ENCODE measurements around the gene YPEL1. TPM values are rescaled to one million over a fixed set of nuclear protein-coding genes. Genes with fewer than 3 reads are reported as not detected.

YPEL1 gene
- total and polyA plus RNA-seq, 10 of the 15 experiments (the other 5 are each of a cell fraction or from before 2014, with no cell fraction given): 0.13 to 5.0 (median 1.6) TPM

GRCh38 chr22:21735200-21736083 lies at the start of gene YPEL1 (continued):
- no peak for TF ChIP-seq ETV6 (conservative IDR thresholded peaks at IDR 0.05 in 1 of 2, IDR thresholded peaks at IDR 0.05 in 1 of 2; ENCODE audit: borderline replicate concordance in 1 of 2, low read depth in 1 of 2)
- no peak for TF ChIP-seq ZZZ3 (IDR thresholded peaks at IDR 0.05; ENCODE audit: control insufficient read depth, insufficient read length, low read depth)
- no peak for TF ChIP-seq NRF1 (conservative IDR thresholded peaks at IDR 0.05; ENCODE audit: low read depth, low read length)
- TF ChIP-seq, protein P1, sequence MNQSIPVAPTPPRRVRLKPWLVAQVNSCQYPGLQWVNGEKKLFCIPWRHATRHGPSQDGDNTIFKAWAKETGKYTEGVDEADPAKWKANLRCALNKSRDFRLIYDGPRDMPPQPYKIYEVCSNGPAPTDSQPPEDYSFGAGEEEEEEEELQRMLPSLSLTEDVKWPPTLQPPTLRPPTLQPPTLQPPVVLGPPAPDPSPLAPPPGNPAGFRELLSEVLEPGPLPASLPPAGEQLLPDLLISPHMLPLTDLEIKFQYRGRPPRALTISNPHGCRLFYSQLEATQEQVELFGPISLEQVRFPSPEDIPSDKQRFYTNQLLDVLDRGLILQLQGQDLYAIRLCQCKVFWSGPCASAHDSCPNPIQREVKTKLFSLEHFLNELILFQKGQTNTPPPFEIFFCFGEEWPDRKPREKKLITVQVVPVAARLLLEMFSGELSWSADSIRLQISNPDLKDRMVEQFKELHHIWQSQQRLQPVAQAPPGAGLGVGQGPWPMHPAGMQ (IDR thresholded peaks at IDR 0.05; ENCODE audit: borderline replicate concordance): no peak
- no peak for TF ChIP-seq YBX1 (IDR thresholded peaks at IDR 0.05)
- peak; percentile 70 to 95; a peak in 3 of 4 replicates for TF ChIP-seq BHLHE40 (IDR thresholded peaks at IDR 0.05; ENCODE audit: borderline replicate concordance in 1 of 2, low read depth in 2 of 2, low read length in 1 of 2)
- TF ChIP-seq RBBP5 (conservative IDR thresholded peaks at IDR 0.05): no peak
- peak; percentile 37 to 46; a peak in 1 of 4 replicates for TF ChIP-seq IKZF2 (IDR thresholded peaks at IDR 0.05)
- no peak for TF ChIP-seq NBN (IDR thresholded peaks at IDR 0.05)
- no peak for TF ChIP-seq WRNIP1 (IDR thresholded peaks at IDR 0.05; ENCODE audit: borderline replicate concordance, low read depth, low read length)
- no peak for TF ChIP-seq SPI1 (IDR thresholded peaks at IDR 0.05; ENCODE audit: borderline replicate concordance, insufficient read depth, low read depth, low read length)
- no peak for TF ChIP-seq SMAD5 (IDR thresholded peaks at IDR 0.05; ENCODE audit: low read depth)
- TF ChIP-seq SIX5 (IDR thresholded peaks at IDR 0.05; ENCODE audit: low read depth, low read length, severe bottlenecking): no peak
- TF ChIP-seq RUNX3 (IDR thresholded peaks at IDR 0.05; ENCODE audit: low read length): peak; percentile 11; the same call in 1 of the 2 replicates
- no peak for TF ChIP-seq NFXL1 (IDR thresholded peaks at IDR 0.05; ENCODE audit: borderline replicate concordance)
- TF ChIP-seq, protein P2, sequence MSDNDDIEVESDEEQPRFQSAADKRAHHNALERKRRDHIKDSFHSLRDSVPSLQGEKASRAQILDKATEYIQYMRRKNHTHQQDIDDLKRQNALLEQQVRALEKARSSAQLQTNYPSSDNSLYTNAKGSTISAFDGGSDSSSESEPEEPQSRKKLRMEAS (IDR thresholded peaks at IDR 0.05; ENCODE audit: low read depth, low read length): peak; percentile 88
- no peak for TF ChIP-seq CEBPB (IDR thresholded peaks at IDR 0.05; ENCODE audit: borderline replicate concordance in 1 of 2, low read depth in 2 of 2, low read length in 2 of 2)
- TF ChIP-seq EP300 (IDR thresholded peaks at IDR 0.05; ENCODE audit: borderline replicate concordance in 1 of 2, control insufficient read depth in 1 of 2, low read depth in 2 of 2, low read length in 2 of 2): no peak
- peak; percentile 74; the same call in 1 of the 2 replicates for TF ChIP-seq DPF2 (IDR thresholded peaks at IDR 0.05)
- no peak for TF ChIP-seq PAX5 (IDR thresholded peaks at IDR 0.05; ENCODE audit: borderline replicate concordance, low read depth, low read length)
- TF ChIP-seq BCL3 (IDR thresholded peaks at IDR 0.05; ENCODE audit: borderline replicate concordance, insufficient read depth, low read depth, low read length, poor library complexity, severe bottlenecking): no peak
- TF ChIP-seq, protein P3, sequence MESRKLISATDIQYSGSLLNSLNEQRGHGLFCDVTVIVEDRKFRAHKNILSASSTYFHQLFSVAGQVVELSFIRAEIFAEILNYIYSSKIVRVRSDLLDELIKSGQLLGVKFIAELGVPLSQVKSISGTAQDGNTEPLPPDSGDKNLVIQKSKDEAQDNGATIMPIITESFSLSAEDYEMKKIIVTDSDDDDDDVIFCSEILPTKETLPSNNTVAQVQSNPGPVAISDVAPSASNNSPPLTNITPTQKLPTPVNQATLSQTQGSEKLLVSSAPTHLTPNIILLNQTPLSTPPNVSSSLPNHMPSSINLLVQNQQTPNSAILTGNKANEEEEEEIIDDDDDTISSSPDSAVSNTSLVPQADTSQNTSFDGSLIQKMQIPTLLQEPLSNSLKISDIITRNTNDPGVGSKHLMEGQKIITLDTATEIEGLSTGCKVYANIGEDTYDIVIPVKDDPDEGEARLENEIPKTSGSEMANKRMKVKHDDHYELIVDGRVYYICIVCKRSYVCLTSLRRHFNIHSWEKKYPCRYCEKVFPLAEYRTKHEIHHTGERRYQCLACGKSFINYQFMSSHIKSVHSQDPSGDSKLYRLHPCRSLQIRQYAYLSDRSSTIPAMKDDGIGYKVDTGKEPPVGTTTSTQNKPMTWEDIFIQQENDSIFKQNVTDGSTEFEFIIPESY (IDR thresholded peaks at IDR 0.05): no peak
- TF ChIP-seq GATAD2B (conservative IDR thresholded peaks at IDR 0.05; ENCODE audit: low read depth): peak; percentile 69

All from GM12878 (cell line).